Choroid plexus epithelial cell (primary cell): Measurements from ENCODE around the gene APRT.

Experiments used
- DNase-seq: peaks from one replicate; pipeline ENCODE4 v3.0.0-alpha.2; 2010; ENCODE audit warnings: low read depth
- H3K4me3 ChIP-seq: 2 replicates; pipeline ENCODE4 v1.5.1; 2011; ENCODE audit warnings: low read depth, mild to moderate bottlenecking, control low read depth, low read length, moderate library complexity
- CTCF ChIP-seq: conservative IDR thresholded peaks from 2 replicates; pipeline ENCODE4 v1.5.1; 2011; ENCODE audit warnings: low read depth, mild to moderate bottlenecking, control low read depth, inconsistent platforms, low read length, moderate library complexity

The APRT gene

GRCh38 chr16:88830783-88831182 lies 19.1 kb upstream of the APRT start:
- DNase-seq, result no peak
- no peak overlapping the region for H3K4me3 ChIP-seq
- no peak for TF ChIP-seq CTCF

- no peak for TF ChIP-seq CTCF
- no peak overlapping the region for H3K4me3 ChIP-seq
- no peak for DNase-seq
These were observed 18.5 kb upstream of the APRT start for GRCh38 chr16:88830258-88830657.

- TF ChIP-seq CTCF, result no peak
- no peak overlapping the region for H3K4me3 ChIP-seq
- no peak for DNase-seq
These were observed 17.0 kb upstream of the APRT start for GRCh38 chr16:88828711-88829110.

GRCh38 chr16:88827727-88828126 lies 16.0 kb upstream of the APRT start:
- no peak overlapping the region for H3K4me3 ChIP-seq
- TF ChIP-seq CTCF, result no peak
- DNase-seq, result no peak

GRCh38 chr16:88826070-88826840 lies 14.5 kb upstream of the APRT start:
- H3K4me3 ChIP-seq, result no peak overlapping the region
- TF ChIP-seq CTCF, result no peak
- no peak for DNase-seq

- no peak overlapping the region for H3K4me3 ChIP-seq
- no peak for DNase-seq
- TF ChIP-seq CTCF, result no peak
These were observed 13.4 kb upstream of the APRT start for GRCh38 chr16:88825146-88825545.
